Ishikawa (cell line): ENCODE data around the gene SREBF1.

Source experiments
- CREB1 ChIP-seq: IDR thresholded peaks from 2 replicates; pipeline ENCODE4 v1.6.1; 2012; ENCODE audit warnings: low read depth
- EGR1 ChIP-seq: IDR thresholded peaks from 2 replicates; pipeline ENCODE4 v1.6.1; 2012
- EP300 ChIP-seq: IDR thresholded peaks from 2 replicates; pipeline ENCODE4 v1.6.1; 2012; ENCODE audit warnings: borderline replicate concordance
- FOXM1 ChIP-seq: IDR thresholded peaks from 2 replicates; pipeline ENCODE4 v1.6.1; 2012; ENCODE audit warnings: low read depth, borderline replicate concordance
- MAX ChIP-seq: IDR thresholded peaks from 2 replicates; pipeline ENCODE4 v1.6.1; 2012
- NFIC ChIP-seq: IDR thresholded peaks from 2 replicates; pipeline ENCODE4 v1.6.1; 2012
- RAD21 ChIP-seq: IDR thresholded peaks from 2 replicates; pipeline ENCODE4 v1.6.1; 2012; ENCODE audit warnings: low read depth
- TAF1 ChIP-seq: IDR thresholded peaks from 2 replicates; pipeline ENCODE4 v1.6.1; 2012; ENCODE audit warnings: low read depth, mild to moderate bottlenecking
- TCF12 ChIP-seq: IDR thresholded peaks from 2 replicates; pipeline ENCODE4 v1.6.1; 2012; ENCODE audit warnings: low read depth
- TEAD4 ChIP-seq: IDR thresholded peaks from 2 replicates; pipeline ENCODE4 v1.6.1; 2012
- ZBTB7A ChIP-seq: IDR thresholded peaks from 2 replicates; pipeline ENCODE4 v1.6.1; 2012; ENCODE audit warnings: low read depth
- TF ChIP-seq, protein P1 (sequence below): IDR thresholded peaks from 2 replicates; pipeline ENCODE4 v1.6.1; 2012; ENCODE audit warnings: low read depth, mild to moderate bottlenecking

GRCh38 chr17:17824783-17825614 lies 11.8 kb downstream of the SREBF1 start:
- TF ChIP-seq FOXM1: no peak
- no peak for TF ChIP-seq EP300
- TF ChIP-seq, protein P1, sequence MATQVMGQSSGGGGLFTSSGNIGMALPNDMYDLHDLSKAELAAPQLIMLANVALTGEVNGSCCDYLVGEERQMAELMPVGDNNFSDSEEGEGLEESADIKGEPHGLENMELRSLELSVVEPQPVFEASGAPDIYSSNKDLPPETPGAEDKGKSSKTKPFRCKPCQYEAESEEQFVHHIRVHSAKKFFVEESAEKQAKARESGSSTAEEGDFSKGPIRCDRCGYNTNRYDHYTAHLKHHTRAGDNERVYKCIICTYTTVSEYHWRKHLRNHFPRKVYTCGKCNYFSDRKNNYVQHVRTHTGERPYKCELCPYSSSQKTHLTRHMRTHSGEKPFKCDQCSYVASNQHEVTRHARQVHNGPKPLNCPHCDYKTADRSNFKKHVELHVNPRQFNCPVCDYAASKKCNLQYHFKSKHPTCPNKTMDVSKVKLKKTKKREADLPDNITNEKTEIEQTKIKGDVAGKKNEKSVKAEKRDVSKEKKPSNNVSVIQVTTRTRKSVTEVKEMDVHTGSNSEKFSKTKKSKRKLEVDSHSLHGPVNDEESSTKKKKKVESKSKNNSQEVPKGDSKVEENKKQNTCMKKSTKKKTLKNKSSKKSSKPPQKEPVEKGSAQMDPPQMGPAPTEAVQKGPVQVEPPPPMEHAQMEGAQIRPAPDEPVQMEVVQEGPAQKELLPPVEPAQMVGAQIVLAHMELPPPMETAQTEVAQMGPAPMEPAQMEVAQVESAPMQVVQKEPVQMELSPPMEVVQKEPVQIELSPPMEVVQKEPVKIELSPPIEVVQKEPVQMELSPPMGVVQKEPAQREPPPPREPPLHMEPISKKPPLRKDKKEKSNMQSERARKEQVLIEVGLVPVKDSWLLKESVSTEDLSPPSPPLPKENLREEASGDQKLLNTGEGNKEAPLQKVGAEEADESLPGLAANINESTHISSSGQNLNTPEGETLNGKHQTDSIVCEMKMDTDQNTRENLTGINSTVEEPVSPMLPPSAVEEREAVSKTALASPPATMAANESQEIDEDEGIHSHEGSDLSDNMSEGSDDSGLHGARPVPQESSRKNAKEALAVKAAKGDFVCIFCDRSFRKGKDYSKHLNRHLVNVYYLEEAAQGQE: no peak
- TF ChIP-seq TEAD4: no peak
- no peak for TF ChIP-seq RAD21
- TF ChIP-seq MAX: no peak
- no peak for TF ChIP-seq TCF12
- no peak for TF ChIP-seq TAF1
- no peak for TF ChIP-seq CREB1
- TF ChIP-seq NFIC: no peak
- TF ChIP-seq ZBTB7A: no peak
- no peak for TF ChIP-seq EGR1
